Psoas muscle (tissue), 8 donors: ENCODE results near the gene SPINK5. TPM values are rescaled to one million over a fixed set of nuclear protein-coding genes. Genes with fewer than 3 reads are reported as not detected.

Experiments
- ATAC-seq, 4 donors: fragments of 200-7000 bp; cut with Tn5 transposase; one replicate each; pipeline ENCODE4 v1.9.1; 2020; ENCODE audit warnings: moderate library complexity in 3 of 4, mild to moderate bottlenecking in 2 of 4
- DNase-seq, 2 donors: peaks; one replicate each; pipeline ENCODE4 v3.0.0-alpha.2; 2020
- H3K27ac ChIP-seq: fragments of 200-600 bp; one replicate; pipeline ENCODE4 v1.8.0; 2022
- H3K27me3 ChIP-seq, 3 donors: fragments of 200-600 bp in 1 of 3; one replicate each; pipeline versions ENCODE4 v1.6.1 to v1.8.0; 2013 to 2022; ENCODE audit warnings: low read length in 2 of 3, mild to moderate bottlenecking in 2 of 3, moderate library complexity in 1 of 3; ENCODE audit not compliant: insufficient read depth in 3 of 3
- H3K36me3 ChIP-seq, 2 donors: fragments of 200-600 bp in 1 of 2; one replicate each; pipeline versions ENCODE4 v1.6.1 to v1.8.0; 2013 to 2022; ENCODE audit warnings: low read depth in 1 of 2, mild to moderate bottlenecking in 1 of 2, moderate library complexity in 1 of 2; ENCODE audit not compliant: insufficient read depth in 1 of 2
- H3K4me1 ChIP-seq: fragments of 200-600 bp; one replicate; pipeline ENCODE4 v1.8.0; 2022
- H3K4me3 ChIP-seq: fragments of 200-600 bp; one replicate; pipeline ENCODE4 v1.8.0; 2022; ENCODE audit warnings: mild to moderate bottlenecking
- H3K9me3 ChIP-seq: fragments of 200-600 bp; one replicate; pipeline ENCODE4 v1.8.0; 2022
- WGBS, 3 donors: extraction: QIAGEN DNeasy Blood & Tissue Kit; methylation state at CpG; one replicate each; pipeline versions ENCODE4 v1.1.6 to v1.1.7; 2013; 5-methylcytosine and 5-hydroxymethylcytosine counted together
- intact Hi-C, 2 donors: fragments of 100-400 bp; cut with DNase I; formaldehyde crosslinking; loops; one replicate each; pipeline versions ENCODE4 v1.11.0 to v1.14.2; 2022
- polyA plus RNA-seq, 3 donors: library from polyadenylated mRNA; stranded (reverse); fragments of 200-250 nt; gene quantifications; one replicate each; pipeline ENCODE4 v1.2.3, GENCODE V29; 2013
- total RNA-seq, 4 donors: library from RNA; stranded (reverse); fragmentation: NEBNext Ultra II Directional in 2 of 4; extraction: Animal tissue kit (Norgen Biotek cat#: 25700) in 2 of 4; gene quantifications; one replicate each; pipeline versions ENCODE4 v1.2.1 to v1.2.4, GENCODE V29; 2021 to 2023
- TF ChIP-seq, protein P1 (sequence below): fragments of 200-600 bp; IDR thresholded peaks from one replicate; pipeline ENCODE4 v1.8.0; 2022; ENCODE audit warnings: antibody characterized with exemption
- donor health status: healthy with polysubstance abuse.
- donor health status: DM: no; HTN: no; CAD: no; lungs with moderate emphysema.
- donor health status: Bipolar disorder and iron deficiency.
- donor health status: healthy.
- donor health status: DM: yes; HTN: yes; CAD: no.
- donor health status: DM: no; HTN: no; CAD: no.
- donor health status: DM: no; HTN: no; CAD: no.
- donor health status: DM: yes; HTN: yes; CAD: no.

The SPINK5 gene
- total and polyA plus RNA-seq, 7 donors = 0.05 to 0.90 (median 0.29) TPM; not detected in 1

GRCh38 chr5:148162038-148162437, 98.3 kb downstream of the SPINK5 start:
- ATAC-seq (no peak), DNase-seq (no peak)
- intact Hi-C loops = no loop called here
- Histone ChIP-seq H3K36me3 (no peaks in the 10 kb centered on the region), H3K4me3 (no peak overlapping the region), H3K27ac (no peak overlapping the region), H3K9me3 (no peaks in the 10 kb centered on the region), H3K27me3 (no peaks in the 10 kb centered on the region), H3K4me1 (no peaks in the 10 kb centered on the region)
- 92 to 98% (median 98%) methylated on average over 1 of the region's 1 CpG for WGBS, 3 donors
- TF ChIP-seq, protein P1, sequence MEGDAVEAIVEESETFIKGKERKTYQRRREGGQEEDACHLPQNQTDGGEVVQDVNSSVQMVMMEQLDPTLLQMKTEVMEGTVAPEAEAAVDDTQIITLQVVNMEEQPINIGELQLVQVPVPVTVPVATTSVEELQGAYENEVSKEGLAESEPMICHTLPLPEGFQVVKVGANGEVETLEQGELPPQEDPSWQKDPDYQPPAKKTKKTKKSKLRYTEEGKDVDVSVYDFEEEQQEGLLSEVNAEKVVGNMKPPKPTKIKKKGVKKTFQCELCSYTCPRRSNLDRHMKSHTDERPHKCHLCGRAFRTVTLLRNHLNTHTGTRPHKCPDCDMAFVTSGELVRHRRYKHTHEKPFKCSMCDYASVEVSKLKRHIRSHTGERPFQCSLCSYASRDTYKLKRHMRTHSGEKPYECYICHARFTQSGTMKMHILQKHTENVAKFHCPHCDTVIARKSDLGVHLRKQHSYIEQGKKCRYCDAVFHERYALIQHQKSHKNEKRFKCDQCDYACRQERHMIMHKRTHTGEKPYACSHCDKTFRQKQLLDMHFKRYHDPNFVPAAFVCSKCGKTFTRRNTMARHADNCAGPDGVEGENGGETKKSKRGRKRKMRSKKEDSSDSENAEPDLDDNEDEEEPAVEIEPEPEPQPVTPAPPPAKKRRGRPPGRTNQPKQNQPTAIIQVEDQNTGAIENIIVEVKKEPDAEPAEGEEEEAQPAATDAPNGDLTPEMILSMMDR = no peak

DNA sequence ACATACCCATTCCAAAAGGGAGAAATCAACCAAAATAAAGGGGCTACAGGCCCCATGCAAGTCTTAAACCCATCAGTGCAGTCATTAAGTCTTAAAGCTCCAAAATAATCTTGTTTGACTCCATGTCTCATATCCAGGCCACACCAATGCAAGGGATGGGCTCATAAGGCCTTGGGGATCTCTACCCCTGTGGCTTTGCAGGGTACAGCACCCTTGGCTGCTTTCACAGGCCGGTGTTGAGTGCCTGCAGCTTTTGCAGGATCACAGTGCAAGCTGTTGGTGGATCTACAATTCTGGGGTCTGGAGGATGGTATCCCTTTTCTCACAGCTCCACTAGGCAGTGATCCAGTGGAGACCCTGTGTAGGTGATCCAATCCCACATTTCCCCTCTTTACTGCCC, 99.6 kb downstream of the SPINK5 start:
- H3K27ac ChIP-seq = no peak overlapping the region
- intact Hi-C loops = no loop called here
- H3K4me3 ChIP-seq = no peak overlapping the region
- H3K9me3 ChIP-seq = no peaks in the 10 kb centered on the region
- no peaks in the 10 kb centered on the region for H3K36me3 ChIP-seq
- no peaks in the 10 kb centered on the region for H3K4me1 ChIP-seq
- no peak for ATAC-seq
- no peaks in the 10 kb centered on the region for H3K27me3 ChIP-seq
- DNase-seq = no peak
- 64 to 93% (median 71%) methylated on average over 1 of the region's 1 CpG for WGBS, 3 donors
- TF ChIP-seq, protein P1 = no peak

- no peaks in the 10 kb centered on the region for H3K36me3 ChIP-seq
- no peaks in the 10 kb centered on the region for H3K9me3 ChIP-seq
- TF ChIP-seq, protein P1 = no peak
- no peaks in the 10 kb centered on the region for H3K27me3 ChIP-seq
- DNase-seq (no peak), ATAC-seq (no peak)
- WGBS, 3 donors = 75 to 80% (median 79%) methylated on average over 4 of the region's 4 CpGs
- no peak overlapping the region for H3K27ac ChIP-seq
- H3K4me1 ChIP-seq = no peaks in the 10 kb centered on the region
- intact Hi-C loops = no loop called here
- H3K4me3 ChIP-seq = no peak overlapping the region
Measured at GRCh38 chr5:148166550-148167283, 102.9 kb downstream of the SPINK5 start.

DNA sequence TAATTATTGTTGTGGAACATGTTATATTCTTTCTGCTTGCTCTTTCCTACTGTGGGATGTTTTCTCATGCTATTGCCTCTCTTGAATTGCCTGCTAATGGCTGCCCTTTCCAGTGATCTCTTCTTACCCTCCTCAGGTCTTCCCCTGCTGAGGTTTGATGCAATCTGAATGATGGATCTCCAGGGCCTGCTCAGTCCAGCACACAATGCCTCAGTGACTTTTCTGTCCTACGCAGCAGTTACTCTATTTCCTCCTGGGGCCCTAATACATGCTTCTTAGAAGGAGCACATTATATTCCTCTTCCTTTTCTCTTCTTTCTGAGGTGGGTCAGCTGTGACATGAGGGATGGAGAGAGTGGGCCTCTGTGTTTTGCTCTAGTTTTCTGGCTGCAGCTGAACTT, 104.5 kb downstream of the SPINK5 start, which contains the start of gene SPINK14:
TSS of gene SPINK14 (plus strand) at position 301 of the 400 bp plus-strand sequence. CDS start 1,187 bp downstream, outside the sequence.
- ATAC-seq = no peak
- no peaks in the 10 kb centered on the region for H3K27me3 ChIP-seq

More for the DNA sequence above, 104.5 kb downstream of the SPINK5 start, which contains the start of gene SPINK14:
- TF ChIP-seq, protein P1 = no peak
- no peaks in the 10 kb centered on the region for H3K4me1 ChIP-seq
- no peak for DNase-seq
- 82 to 85% (median 83%) methylated on average over 1 of the region's 1 CpG for WGBS, 3 donors
- intact Hi-C loops = no loop called here
- H3K27ac ChIP-seq = no peak within 1 kb of the TSS
- H3K4me3 ChIP-seq = no peak within 1 kb of the TSS
- no peaks in the 10 kb centered on the region for H3K9me3 ChIP-seq
- no peaks in the 10 kb centered on the region for H3K36me3 ChIP-seq
